Measurements from ENCODE around the gene GPR12. TPM values are rescaled to one million over a fixed set of nuclear protein-coding genes. Genes with fewer than 3 reads are reported as not detected.

The GPR12 gene
- total and polyA plus RNA-seq, 2 of the 4 experiments (the other 2 are of a cell fraction) = not detected

GRCh38 chr13:26719356-26719945, 41.1 kb downstream of the GPR12 start:
- TF ChIP-seq CTCF (conservative IDR thresholded peaks at IDR 0.05; ENCODE audit: low read depth, low read length) (0 out of 2 replicates have a peak, but pooled peaks have one; percentile 18), RFX5 (IDR thresholded peaks at IDR 0.05; ENCODE audit: low read depth, low read length) (no peak)
- DNase-seq = peak; percentile 4

More at GRCh38 chr13:26719356-26719945, 41.1 kb downstream of the GPR12 start:
- H2BK5ac ChIP-seq (ENCODE audit: low read depth, low read length, poor library complexity, severe bottlenecking) = no peak overlapping the region
- H3K27me3 ChIP-seq (ENCODE audit: control insufficient read depth, insufficient read depth, low read length) = peaks cover 10% of the 10 kb centered on the region
- no peaks in the 10 kb centered on the region for H3K36me3 ChIP-seq (ENCODE audit: control insufficient read depth, insufficient read depth, low read length)
- H3K4me3 ChIP-seq (ENCODE audit: insufficient read depth, low read depth, low read length) = no peak overlapping the region
- in situ Hi-C loops (cut with MboI; ENCODE audit: low sequenced_read_pairs) (loop anchor here (10.0 kb wide), 1 partner anchor 195 kb away; no protein-coding TSS in a partner anchor), intact Hi-C loops (cut with micrococcal nuclease) (no loop called here), dilution Hi-C loops (cut with HindIII; ENCODE audit: low sequenced_read_pairs, unreplicated experiment) (no loop called here)
- H3K4ac ChIP-seq (ENCODE audit: low read depth, low read length) = no peak overlapping the region
- no peaks in the 10 kb centered on the region for H3K9me3 ChIP-seq (ENCODE audit: control insufficient read depth, insufficient read depth, low read length)
- H3K23ac ChIP-seq (ENCODE audit: low read depth, low read length) = no peak overlapping the region
- H3K4me1 ChIP-seq (ENCODE audit: control insufficient read depth, insufficient read depth, low read length) = no peaks in the 10 kb centered on the region
- H3K18ac ChIP-seq (ENCODE audit: low read depth, low read length) = no peak overlapping the region
- no peak overlapping the region for H2AFZ ChIP-seq (replicated peaks; ENCODE audit: low read length, poor library complexity)
- no peak overlapping the region for H3K14ac ChIP-seq (replicated peaks; ENCODE audit: low read depth, low read length)
- no peaks in the 10 kb centered on the region for H4K20me1 ChIP-seq (ENCODE audit: insufficient read depth, low read length)
- H3K9ac ChIP-seq (ENCODE audit: low read depth, low read length) = no peak overlapping the region
- H2BK20ac ChIP-seq (ENCODE audit: low read depth, low read length) = no peak overlapping the region
- H2AK5ac ChIP-seq (ENCODE audit: low read depth, low read length) = no peak overlapping the region
- no peak overlapping the region for H3K27ac ChIP-seq (ENCODE audit: insufficient read depth, low read length)
- H2BK120ac ChIP-seq (ENCODE audit: low read depth, low read length) = no peak overlapping the region
- no peak overlapping the region for H4K8ac ChIP-seq (ENCODE audit: low read depth in 2 of 2, low read length in 2 of 2)
- ATAC-seq (ENCODE audit: low read depth) = peak; percentile 46
- CTCF ChIA-PET = interaction anchor here (0.5 to 1.1 kb wide), 4 partner anchors 9 to 1161 kb away, joined by 3 to 7 read pairs (median 4); no protein-coding TSS in a partner anchor
- no CpG with 5 or more reads among the region's 5 CpGs for WGBS, 2 experiments (ENCODE audit: extremely low coverage in 2 of 2, insufficient read length in 1 of 2)
- H4K91ac ChIP-seq (ENCODE audit: insufficient read depth, low read depth, low read length) = no peak overlapping the region
- H3K4me2 ChIP-seq (ENCODE audit: low read depth, low read length) = no peak overlapping the region
- BruUV-seq (replicated peaks) = no TSS peak
- H3K56ac ChIP-seq (ENCODE audit: extremely low read depth, insufficient read depth, low read length) = no peak overlapping the region
- H2BK15ac ChIP-seq (ENCODE audit: low read depth, low read length) = no peak overlapping the region
- no peaks in the 10 kb centered on the region for H3K79me1 ChIP-seq (ENCODE audit: low read depth in 1 of 2, low read length in 2 of 2)
- H4K5ac ChIP-seq (ENCODE audit: low read depth, low read length) = no peak overlapping the region
- POLR2A ChIA-PET (ENCODE audit: unreplicated experiment) = interaction anchor here (0.6 kb wide), 1 partner anchor 85 kb away, joined by 5 read pairs; no protein-coding TSS in a partner anchor
- no peaks in the 10 kb centered on the region for H3K9me1 ChIP-seq (ENCODE audit: insufficient read depth, low read length)
- no peak overlapping the region for H2AK9ac ChIP-seq (replicated peaks; ENCODE audit: low read depth, low read length, poor library complexity)

Data from IMR-90 (cell line).